GM12865 (cell line): ENCODE measurements around the gene ECT2L.
A peak's percentile ranks its signal among the peaks of the same experiment; 100 is the strongest.

Experiments
- DNase-seq: peaks from one replicate; pipeline ENCODE4 v3.0.0; 2010; ENCODE audit warnings: low read depth
- H3K4me3 ChIP-seq: 2 replicates; pipeline ENCODE4 v1.5.1; 2011; ENCODE audit warnings: mild to moderate bottlenecking, low read depth, low read length, control low read depth
- TF ChIP-seq, protein P1 (sequence below): IDR thresholded peaks from 2 replicates; pipeline ENCODE4 v1.5.1; 2011; ENCODE audit warnings: low read length, control low read depth, low read depth, inconsistent platforms; ENCODE audit not compliant: insufficient read depth; ENCODE audit errors: missing control alignments

Gene ECT2L

DNA sequence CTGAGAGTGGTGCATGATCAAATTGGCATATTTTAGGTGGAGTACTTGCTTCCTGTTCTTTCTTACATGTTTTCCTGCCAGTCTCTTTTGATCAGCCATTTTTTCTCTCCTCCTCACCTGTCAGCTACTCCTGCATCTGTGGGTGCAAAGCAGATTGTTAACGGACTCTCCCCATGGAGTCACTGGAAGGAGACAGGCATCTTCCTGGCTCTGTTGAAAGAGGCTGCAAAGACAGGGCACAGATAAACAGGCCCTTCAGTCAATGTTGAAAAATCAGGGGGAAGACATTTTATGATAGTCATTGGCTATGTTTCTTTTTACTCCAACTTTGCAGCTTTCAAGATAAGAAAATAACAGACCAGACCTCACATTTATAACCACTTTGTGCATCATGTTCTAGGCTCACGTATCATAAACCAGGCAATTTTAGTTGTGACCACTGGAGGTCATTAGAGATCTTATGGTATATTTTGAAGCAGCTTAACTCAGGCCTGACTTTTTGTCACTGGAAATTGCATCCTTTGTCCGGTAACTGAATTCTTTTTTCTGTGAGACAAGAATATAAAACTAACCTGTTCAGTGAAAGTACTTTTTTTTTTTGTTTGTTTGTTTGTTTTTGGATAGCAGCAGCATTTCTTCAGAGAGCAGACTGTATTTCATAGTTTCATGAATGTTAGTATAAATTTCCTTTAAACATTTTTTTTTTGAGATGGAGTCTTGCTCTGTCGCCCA lies 20.1 kb downstream of the ECT2L start:
- peak; percentile 72 for DNase-seq
- TF ChIP-seq, protein P1, sequence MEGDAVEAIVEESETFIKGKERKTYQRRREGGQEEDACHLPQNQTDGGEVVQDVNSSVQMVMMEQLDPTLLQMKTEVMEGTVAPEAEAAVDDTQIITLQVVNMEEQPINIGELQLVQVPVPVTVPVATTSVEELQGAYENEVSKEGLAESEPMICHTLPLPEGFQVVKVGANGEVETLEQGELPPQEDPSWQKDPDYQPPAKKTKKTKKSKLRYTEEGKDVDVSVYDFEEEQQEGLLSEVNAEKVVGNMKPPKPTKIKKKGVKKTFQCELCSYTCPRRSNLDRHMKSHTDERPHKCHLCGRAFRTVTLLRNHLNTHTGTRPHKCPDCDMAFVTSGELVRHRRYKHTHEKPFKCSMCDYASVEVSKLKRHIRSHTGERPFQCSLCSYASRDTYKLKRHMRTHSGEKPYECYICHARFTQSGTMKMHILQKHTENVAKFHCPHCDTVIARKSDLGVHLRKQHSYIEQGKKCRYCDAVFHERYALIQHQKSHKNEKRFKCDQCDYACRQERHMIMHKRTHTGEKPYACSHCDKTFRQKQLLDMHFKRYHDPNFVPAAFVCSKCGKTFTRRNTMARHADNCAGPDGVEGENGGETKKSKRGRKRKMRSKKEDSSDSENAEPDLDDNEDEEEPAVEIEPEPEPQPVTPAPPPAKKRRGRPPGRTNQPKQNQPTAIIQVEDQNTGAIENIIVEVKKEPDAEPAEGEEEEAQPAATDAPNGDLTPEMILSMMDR, result peak; percentile 53
- H3K4me3 ChIP-seq, result no peak overlapping the region

DNA sequence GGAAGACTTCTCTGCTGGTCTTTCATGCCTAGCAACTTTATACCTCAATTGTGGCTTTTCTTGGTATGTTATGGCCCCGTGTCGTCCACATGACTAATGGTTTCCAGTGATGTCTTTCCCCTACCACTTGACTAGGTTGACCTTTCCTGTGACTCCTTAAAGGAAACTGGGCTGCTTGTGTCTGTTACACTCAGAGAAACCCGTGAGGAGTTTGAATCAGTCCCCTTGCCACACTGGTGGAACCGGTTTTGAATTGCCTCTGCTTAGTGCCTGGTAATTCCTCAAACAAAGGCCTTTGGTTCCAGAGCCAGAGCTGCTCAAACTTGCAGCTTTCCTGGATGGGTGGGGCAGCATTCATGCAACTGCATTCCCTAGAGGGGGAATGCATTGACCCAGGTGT lies 21.9 kb downstream of the ECT2L start:
- TF ChIP-seq, protein P1, result no peak
- no peak overlapping the region for H3K4me3 ChIP-seq
- DNase-seq, result peak; percentile 41

DNA sequence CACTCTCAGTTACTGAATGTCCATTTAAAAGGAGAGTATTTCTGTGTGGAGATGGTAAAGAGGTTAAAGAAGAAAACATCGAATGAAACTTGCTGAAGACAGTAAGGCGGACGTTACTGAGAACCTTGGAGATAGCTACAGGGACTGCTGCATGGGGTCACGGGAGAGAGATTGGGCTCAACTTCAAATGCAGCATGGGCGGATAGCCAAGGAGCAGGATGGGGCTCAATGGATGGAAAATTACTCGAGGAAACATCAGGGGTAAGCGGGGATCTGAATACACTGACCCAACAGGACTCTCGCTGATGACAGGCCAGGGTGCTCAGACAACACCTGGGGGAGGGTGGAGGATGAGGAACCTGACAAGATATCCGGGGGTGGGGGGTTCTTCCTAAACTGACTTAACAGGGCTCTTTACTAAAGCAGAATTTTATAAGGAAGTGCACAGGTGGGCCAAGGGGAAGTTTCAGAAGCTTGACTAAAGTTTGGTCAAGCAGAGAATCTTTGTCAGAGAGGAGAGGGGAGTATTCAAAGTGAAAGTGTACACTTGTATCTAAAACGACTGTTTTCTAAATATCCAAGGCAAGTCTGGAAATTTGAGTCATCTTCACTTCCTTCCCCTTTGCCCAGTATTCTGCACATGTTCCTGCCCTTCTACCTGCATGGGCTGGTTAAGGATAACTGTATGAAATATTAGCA lies 22.8 kb downstream of the ECT2L start:
- H3K4me3 ChIP-seq, result peak overlapping the region; percentile 37
- TF ChIP-seq, protein P1, result no peak
- peak; percentile 75 for DNase-seq

DNA sequence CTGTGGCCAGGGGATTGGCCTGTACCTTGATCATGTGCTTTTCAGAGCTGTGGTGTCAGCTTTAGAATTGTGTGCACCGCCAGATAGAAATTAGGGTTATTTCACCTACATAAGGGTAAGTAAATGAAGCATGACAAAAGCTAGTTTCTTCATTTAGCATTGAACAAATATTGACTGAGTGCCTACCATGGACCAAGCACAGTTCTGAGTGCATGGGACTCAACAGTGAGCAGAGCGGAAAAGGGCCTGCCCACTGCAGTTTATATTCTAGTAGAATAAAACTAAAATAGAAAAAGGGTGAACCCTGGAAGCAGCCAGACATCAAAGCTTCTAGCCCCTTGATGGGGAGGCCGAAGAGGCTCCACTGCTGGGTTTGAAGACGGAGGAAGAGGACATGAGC lies 25.6 kb downstream of the ECT2L start:
- no peak overlapping the region for H3K4me3 ChIP-seq
- TF ChIP-seq, protein P1, result no peak
- DNase-seq, result no peak

DNA sequence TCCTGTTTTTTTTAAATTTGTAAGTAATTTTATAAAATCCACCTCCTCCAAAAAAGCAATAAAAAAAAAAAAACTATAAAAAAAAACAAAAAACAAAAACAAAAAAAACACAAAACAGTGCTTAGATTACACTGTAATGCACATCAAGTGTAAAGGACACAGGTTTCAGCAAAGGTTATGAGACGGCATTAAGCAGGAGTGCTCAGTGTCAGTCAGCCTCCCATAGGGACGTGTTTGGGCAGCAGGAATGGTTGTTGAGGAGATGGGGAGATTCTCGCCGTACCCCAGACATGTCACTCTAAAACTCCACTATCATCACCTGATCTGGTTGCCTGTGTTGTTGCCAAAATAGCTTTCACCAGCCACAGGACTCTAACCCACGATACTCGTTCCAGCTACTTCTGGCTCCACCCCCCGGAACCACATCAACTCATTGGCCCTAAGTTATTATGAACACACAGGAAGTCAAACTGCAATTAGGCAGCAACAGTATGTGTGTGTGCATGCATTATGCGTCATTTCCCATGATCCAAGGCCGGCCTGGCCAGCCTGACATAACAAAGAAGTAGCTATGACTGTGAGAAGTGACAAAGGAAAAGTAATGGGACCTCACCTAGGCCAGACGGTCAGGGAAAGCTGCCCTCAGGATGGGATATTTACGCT lies 28.7 kb downstream of the ECT2L start:
- no peak for DNase-seq

DNA sequence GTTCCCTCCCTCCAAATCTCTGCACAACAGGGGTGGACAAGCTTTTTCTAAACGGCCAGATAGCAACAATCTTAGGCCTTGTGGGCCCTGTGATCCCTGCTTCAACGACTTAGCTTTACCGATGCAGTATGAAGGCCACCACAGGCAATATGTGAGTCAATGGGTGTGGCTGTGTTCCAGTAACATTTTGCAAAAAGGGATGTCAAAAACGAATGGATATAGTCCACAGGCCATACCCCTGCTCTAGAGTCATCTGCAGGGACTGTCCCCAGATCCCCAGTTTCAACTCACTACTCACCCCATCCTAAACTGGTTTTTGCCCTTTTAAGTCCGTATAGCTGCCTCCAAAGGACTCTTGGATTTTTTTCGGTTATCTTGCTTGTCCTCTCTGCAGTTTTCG lies 34.4 kb downstream of the ECT2L start:
- DNase-seq, result no peak
- TF ChIP-seq, protein P1, result no peak
- H3K4me3 ChIP-seq, result no peak overlapping the region

More for the DNA sequence above, 28.7 kb downstream of the ECT2L start:
- TF ChIP-seq, protein P1, result no peak
- H3K4me3 ChIP-seq, result no peak overlapping the region

DNA sequence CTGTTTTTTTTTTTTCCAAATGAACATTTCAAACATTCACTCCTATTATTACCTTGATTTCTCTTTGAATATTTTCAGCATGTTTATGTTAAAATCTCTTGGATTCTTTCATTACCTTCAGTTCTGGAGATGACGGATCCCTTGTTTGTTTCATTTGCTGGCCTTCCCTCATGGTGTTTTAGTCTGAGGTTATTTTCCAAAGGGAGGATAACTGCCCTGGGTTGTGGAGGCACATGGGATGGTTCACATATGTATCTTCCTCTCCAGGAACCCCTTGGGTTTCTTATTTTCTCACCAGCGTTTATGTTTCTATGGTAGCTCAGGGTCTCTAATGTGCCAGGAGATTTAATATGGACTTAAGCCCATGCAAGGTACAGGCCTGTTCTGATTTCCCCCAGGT lies 36.3 kb downstream of the ECT2L start:
- no peak overlapping the region for H3K4me3 ChIP-seq
- DNase-seq, result no peak
- TF ChIP-seq, protein P1, result no peak
